Lung (tissue), 12 donors: ENCODE data around the gene PCDHB16. TPM values are rescaled to one million over a fixed set of nuclear protein-coding genes. Genes with fewer than 3 reads are reported as not detected.
"Not testable (repeated sequence)": the region's sequence is repeated elsewhere in the genome, so short reads cannot be mapped to it uniquely, and the experiment has no call there.

Experiments
- ATAC-seq: fragments of 200-7000 bp; cut with Tn5 transposase; one replicate; pipeline ENCODE4 v1.9.1; 2020; ENCODE audit warnings: moderate number of reproducible peaks; ENCODE audit not compliant: insufficient read depth, low FRiP score
- DNase-seq, 3 donors: peaks; one replicate each; pipeline ENCODE4 v3.0.0-alpha.2; 2013 to 2017
- H3K27ac ChIP-seq, 2 donors: one replicate each; pipeline ENCODE4 v1.5.1; 2013; ENCODE audit warnings: mild to moderate bottlenecking in 2 of 2, moderate library complexity in 2 of 2, control low read depth in 1 of 2, inconsistent platforms in 1 of 2, low read depth in 1 of 2, low read length in 1 of 2
- H3K27me3 ChIP-seq, 3 donors: one replicate each; pipeline ENCODE4 v1.5.1; 2013; ENCODE audit warnings: low read length in 2 of 3; ENCODE audit not compliant: control insufficient read depth in 3 of 3, insufficient read depth in 3 of 3
- H3K36me3 ChIP-seq, 4 donors: one replicate each; pipeline ENCODE4 v1.5.1; 2013; ENCODE audit warnings: low read length in 4 of 4, mild to moderate bottlenecking in 1 of 4, moderate library complexity in 1 of 4; ENCODE audit not compliant: control insufficient read depth in 4 of 4, insufficient read depth in 4 of 4
- H3K4me1 ChIP-seq, 5 donors: one replicate each; pipeline ENCODE4 v1.5.1; 2013; ENCODE audit warnings: low read length in 5 of 5, mild to moderate bottlenecking in 2 of 5, moderate library complexity in 1 of 5; ENCODE audit not compliant: control insufficient read depth in 5 of 5, insufficient read depth in 5 of 5
- H3K4me3 ChIP-seq: one replicate; pipeline ENCODE4 v1.5.1; 2013; ENCODE audit warnings: mild to moderate bottlenecking, control low read depth, moderate library complexity
- H3K9ac ChIP-seq, 2 donors: one replicate each; pipeline ENCODE4 v1.5.1; 2013; ENCODE audit warnings: low read length in 2 of 2, control low read depth in 1 of 2; ENCODE audit not compliant: insufficient read depth in 1 of 2
- H3K9me3 ChIP-seq, 4 donors: one replicate each; pipeline ENCODE4 v1.5.1; 2013; ENCODE audit warnings: low read length in 3 of 4, mild to moderate bottlenecking in 1 of 4, moderate library complexity in 1 of 4; ENCODE audit not compliant: control insufficient read depth in 4 of 4, insufficient read depth in 3 of 4
- WGBS, 2 donors: extraction: QIAGEN DNeasy Blood & Tissue Kit; methylation state at CpG; one replicate each; pipeline ENCODE4 v1.1.7; 2013; 5-methylcytosine and 5-hydroxymethylcytosine counted together
- polyA plus RNA-seq, 2 donors: library from polyadenylated mRNA; stranded (reverse); fragments of 200-250 nt; gene quantifications; one replicate each; pipeline ENCODE4 v1.2.1, GENCODE V29; 2013
- total RNA-seq, 2 donors: library from RNA; depleted of rRNA in 1 of 2; stranded (reverse); fragments of >200 nt in 1 of 2; gene quantifications; one replicate each; pipeline ENCODE4 v1.2.1, GENCODE V29; 2014 to 2021
- TF ChIP-seq, protein P1 (sequence below): IDR thresholded peaks from 2 replicates; pipeline ENCODE4 v1.5.1; 2012; ENCODE audit warnings: mild to moderate bottlenecking; ENCODE audit errors: control extremely low read depth, extremely low read depth
- donor health status: control.
- donor health status: control.
- donor health status: Bipolar disorder and iron deficiency.
- donor health status: healthy.
- donor health status: DM: yes; HTN: yes; CAD: no.

PCDHB16 gene
- total and polyA plus RNA-seq, 4 donors: 0.87 to 9.2 (median 2.3) TPM

DNA sequence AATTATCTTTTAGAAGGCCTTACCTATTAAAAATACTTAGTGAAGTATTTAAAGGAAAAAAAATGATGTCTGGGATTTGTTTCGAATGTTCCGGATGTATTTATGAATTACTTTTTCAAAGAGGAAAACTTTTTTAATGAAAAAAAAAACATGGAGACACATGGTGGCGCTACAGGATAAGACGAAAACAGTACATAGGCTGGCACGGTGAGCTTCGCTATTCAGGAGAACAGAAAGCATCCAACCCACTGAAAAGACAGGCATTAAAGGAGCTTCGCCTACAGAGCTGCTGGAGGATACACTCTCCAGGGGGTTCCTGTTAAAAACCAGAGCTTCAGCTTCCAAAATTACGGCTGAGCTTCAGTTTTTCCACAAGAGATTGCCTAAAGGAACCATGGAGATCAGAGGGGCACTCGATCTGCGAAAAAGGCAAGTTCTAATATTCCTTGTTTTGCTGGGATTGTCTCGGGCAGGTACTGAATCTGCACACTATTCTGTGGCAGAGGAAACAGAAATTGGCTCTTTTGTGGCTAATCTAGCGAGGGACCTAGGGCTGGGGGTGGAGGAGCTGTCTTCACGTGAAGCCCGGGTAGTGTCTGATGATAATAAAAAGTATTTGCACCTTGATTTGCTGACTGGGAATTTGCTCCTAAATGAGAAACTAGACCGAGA is 41.1 kb downstream of the PCDHB16 start, which contains the start of gene PCDHB14:
TSS of gene PCDHB14 (plus strand) at position 232 of the 672 bp plus-strand sequence. CDS start at position 395, 163 bp downstream.
- Histone ChIP-seq H3K27ac (no peak within 1 kb of the TSS), H3K9ac (peak within 1 kb of the TSS in 1 of 2 donors; percentile 53), H3K4me1 (no peaks in the 10 kb centered on the region), H3K9me3 (peaks cover 3 to 31% (median 15%) of the 10 kb centered on the region in 4 donors), H3K4me3 (no peak within 1 kb of the TSS), H3K27me3 (no peaks in the 10 kb centered on the region), H3K36me3 (peaks cover 0 to 4% (median 0%) of the 10 kb centered on the region in 4 donors)
- ATAC-seq: no peak
- WGBS, 2 donors: 25 to 27% methylated on average over 15 of the region's 15 CpGs
- DNase-seq: peak in 2 of 3 donors; percentile 53 to 56
- TF ChIP-seq, protein P1, sequence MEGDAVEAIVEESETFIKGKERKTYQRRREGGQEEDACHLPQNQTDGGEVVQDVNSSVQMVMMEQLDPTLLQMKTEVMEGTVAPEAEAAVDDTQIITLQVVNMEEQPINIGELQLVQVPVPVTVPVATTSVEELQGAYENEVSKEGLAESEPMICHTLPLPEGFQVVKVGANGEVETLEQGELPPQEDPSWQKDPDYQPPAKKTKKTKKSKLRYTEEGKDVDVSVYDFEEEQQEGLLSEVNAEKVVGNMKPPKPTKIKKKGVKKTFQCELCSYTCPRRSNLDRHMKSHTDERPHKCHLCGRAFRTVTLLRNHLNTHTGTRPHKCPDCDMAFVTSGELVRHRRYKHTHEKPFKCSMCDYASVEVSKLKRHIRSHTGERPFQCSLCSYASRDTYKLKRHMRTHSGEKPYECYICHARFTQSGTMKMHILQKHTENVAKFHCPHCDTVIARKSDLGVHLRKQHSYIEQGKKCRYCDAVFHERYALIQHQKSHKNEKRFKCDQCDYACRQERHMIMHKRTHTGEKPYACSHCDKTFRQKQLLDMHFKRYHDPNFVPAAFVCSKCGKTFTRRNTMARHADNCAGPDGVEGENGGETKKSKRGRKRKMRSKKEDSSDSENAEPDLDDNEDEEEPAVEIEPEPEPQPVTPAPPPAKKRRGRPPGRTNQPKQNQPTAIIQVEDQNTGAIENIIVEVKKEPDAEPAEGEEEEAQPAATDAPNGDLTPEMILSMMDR: no peak

DNA sequence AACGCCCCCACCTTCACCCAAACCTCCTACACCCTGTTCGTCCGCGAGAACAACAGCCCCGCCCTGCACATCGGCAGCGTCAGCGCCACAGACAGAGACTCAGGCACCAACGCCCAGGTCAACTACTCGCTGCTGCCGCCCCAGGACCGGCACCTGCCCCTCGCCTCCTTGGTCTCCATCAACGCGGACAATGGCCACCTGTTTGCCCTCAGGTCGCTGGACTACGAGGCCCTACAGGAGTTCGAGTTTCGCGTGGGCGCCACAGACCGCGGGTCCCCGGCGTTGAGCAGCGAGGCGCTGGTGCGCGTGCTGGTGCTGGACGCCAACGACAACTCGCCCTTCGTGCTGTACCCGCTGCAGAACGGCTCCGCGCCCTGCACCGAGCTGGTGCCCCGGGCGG is 42.7 kb downstream of the PCDHB16 start:
- not testable (repeated sequence) for ATAC-seq, H3K27me3 ChIP-seq, DNase-seq, H3K36me3 ChIP-seq, H3K4me3 ChIP-seq, H3K27ac ChIP-seq, H3K4me1 ChIP-seq, H3K9ac ChIP-seq
- peaks cover 3 to 22% (median 12%) of the 10 kb centered on the region in 4 donors for H3K9me3 ChIP-seq
- 21 to 28% methylated on average over 31 to 34 of the region's 40 CpGs for WGBS, 2 donors

GRCh38 chr5:141225421-141225820 is 43.2 kb downstream of the PCDHB16 start:
- not testable (repeated sequence) for H3K36me3 ChIP-seq, H3K4me3 ChIP-seq, H3K4me1 ChIP-seq, H3K9ac ChIP-seq, ATAC-seq, DNase-seq, H3K27ac ChIP-seq, H3K27me3 ChIP-seq
- peaks cover 3 to 20% (median 11%) of the 10 kb centered on the region in 4 donors for H3K9me3 ChIP-seq
- WGBS, 2 donors: 27 to 35% methylated on average over 16 to 27 of the region's 30 CpGs

- peak overlapping the region in 1 of 2 donors; percentile 63 for H3K9ac ChIP-seq
- peaks cover 0 to 4% (median 0%) of the 10 kb centered on the region in 4 donors for H3K36me3 ChIP-seq
- DNase-seq (peak; percentile 24 to 58 (median 55)), ATAC-seq (no peak)
- H3K4me1 ChIP-seq: no peaks in the 10 kb centered on the region
- no peaks in the 10 kb centered on the region for H3K27me3 ChIP-seq
- TF ChIP-seq, protein P1: no peak
- no peak overlapping the region for H3K27ac ChIP-seq
- H3K4me3 ChIP-seq: no peak overlapping the region
- H3K9me3 ChIP-seq: peaks cover 7 to 37% (median 22%) of the 10 kb centered on the region in 4 donors
- 7 to 8% methylated on average over 15 of the region's 15 CpGs for WGBS, 2 donors
Observed at GRCh38 chr5:141234109-141234667, 52.0 kb downstream of the PCDHB16 start.

Other genes with a start within 250 kb of the PCDHB16 start
Only the 30 nearest of the 37 such genes appear.
- gene PCDHB1, start 131.0 kb upstream of the PCDHB16 start, total RNA-seq: under 1 TPM; 0.11 to 0.28 TPM
- under 1 TPM; 0.01 to 0.04 TPM for gene PCDHB1, start 131.0 kb upstream of the PCDHB16 start, polyA plus RNA-seq
- 1 to 10 TPM; 4.4 to 6.8 TPM for gene PCDHB2, start 87.8 kb upstream of the PCDHB16 start, total RNA-seq
- gene PCDHB2, start 87.8 kb upstream of the PCDHB16 start, polyA plus RNA-seq: 1 to 10 TPM in 1 of 2 donors, under 1 TPM in 1; 0.61 to 1.1 TPM
- gene PCDHB3, start 81.9 kb upstream of the PCDHB16 start, total RNA-seq: 1 to 10 TPM; 3.0 to 7.8 TPM
- gene PCDHB3, start 81.9 kb upstream of the PCDHB16 start, polyA plus RNA-seq: under 1 TPM; 0.33 to 0.84 TPM
- gene PCDHB4, start 60.6 kb upstream of the PCDHB16 start, total RNA-seq: 1 to 10 TPM; 3.3 to 3.4 TPM
- gene PCDHB4, start 60.6 kb upstream of the PCDHB16 start, polyA plus RNA-seq: 1 to 10 TPM in 1 of 2 donors, under 1 TPM in 1; 0.73 to 1.4 TPM
- 1 to 10 TPM; 4.8 to 8.1 TPM for gene PCDHB5, start 47.2 kb upstream of the PCDHB16 start, total RNA-seq
- gene PCDHB5, start 47.2 kb upstream of the PCDHB16 start, polyA plus RNA-seq: 1 to 10 TPM in 1 of 2 donors, under 1 TPM in 1; 0.65 to 1.8 TPM
- gene PCDHB6, start 32.3 kb upstream of the PCDHB16 start, total RNA-seq: 1 to 10 TPM; 1.1 to 1.7 TPM
- under 1 TPM; 0.16 to 0.24 TPM for gene PCDHB6, start 32.3 kb upstream of the PCDHB16 start, polyA plus RNA-seq
- gene PCDHB7, start 9.7 kb upstream of the PCDHB16 start, total RNA-seq: 1 to 10 TPM; 2.8 to 4.7 TPM
- under 1 TPM; 0.31 to 0.87 TPM for gene PCDHB7, start 9.7 kb upstream of the PCDHB16 start, polyA plus RNA-seq
- gene PCDHB8, start 4.6 kb upstream of the PCDHB16 start, total RNA-seq: 1 to 10 TPM; 2.1 to 3.5 TPM
- under 1 TPM; 0.04 to 0.52 TPM for gene PCDHB8, start 4.6 kb upstream of the PCDHB16 start, polyA plus RNA-seq
- gene PCDHB9, start 4.8 kb downstream of the PCDHB16 start, total RNA-seq: 1 to 10 TPM; 1.8 to 3.1 TPM
- gene PCDHB9, start 4.8 kb downstream of the PCDHB16 start, polyA plus RNA-seq: under 1 TPM; 0.37 to 0.38 TPM
- 1 to 10 TPM; 1.9 to 6.3 TPM for gene PCDHB10, start 10.0 kb downstream of the PCDHB16 start, total RNA-seq
- gene PCDHB10, start 10.0 kb downstream of the PCDHB16 start, polyA plus RNA-seq: under 1 TPM; 0.53 to 0.63 TPM
- 1 to 10 TPM; 2.2 to 9.6 TPM for gene PCDHB11, start 17.2 kb downstream of the PCDHB16 start, total RNA-seq
- under 1 TPM; 0.44 to 0.53 TPM for gene PCDHB11, start 17.2 kb downstream of the PCDHB16 start, polyA plus RNA-seq
- 10 to 100 TPM in 1 of 2 donors, 1 to 10 TPM in 1; 2.8 to 10.1 TPM for gene PCDHB12, start 26.3 kb downstream of the PCDHB16 start, total RNA-seq
- under 1 TPM; 0.47 to 0.71 TPM for gene PCDHB12, start 26.3 kb downstream of the PCDHB16 start, polyA plus RNA-seq
- 1 to 10 TPM; 3.3 to 7.7 TPM for gene PCDHB13, start 31.5 kb downstream of the PCDHB16 start, total RNA-seq
- gene PCDHB13, start 31.5 kb downstream of the PCDHB16 start, polyA plus RNA-seq: under 1 TPM; 0.58 to 0.59 TPM
- 10 to 100 TPM in 1 of 2 donors, 1 to 10 TPM in 1; 2.8 to 10.6 TPM for gene PCDHB14, start 41.0 kb downstream of the PCDHB16 start, total RNA-seq
- 1 to 10 TPM in 1 of 2 donors, under 1 TPM in 1; 0.67 to 1.2 TPM for gene PCDHB14, start 41.0 kb downstream of the PCDHB16 start, polyA plus RNA-seq
- gene PCDHB15, start 63.0 kb downstream of the PCDHB16 start, total RNA-seq: 1 to 10 TPM; 3.2 to 8.0 TPM
- gene PCDHB15, start 63.0 kb downstream of the PCDHB16 start, polyA plus RNA-seq: 1 to 10 TPM; 1.4 to 1.8 TPM
- gene SLC25A2, start 121.7 kb downstream of the PCDHB16 start, total RNA-seq: under 1 TPM; 0.17 to 0.83 TPM
- gene SLC25A2, start 121.7 kb downstream of the PCDHB16 start, polyA plus RNA-seq: under 1 TPM; 0.05 to 0.22 TPM
- gene TAF7, start 138.4 kb downstream of the PCDHB16 start, total RNA-seq: 10 to 100 TPM; 51.4 to 97.1 TPM
- gene TAF7, start 138.4 kb downstream of the PCDHB16 start, polyA plus RNA-seq: 10 to 100 TPM; 29.9 to 76.2 TPM
- gene PCDHGA1, start 148.1 kb downstream of the PCDHB16 start, total RNA-seq: under 1 TPM; 0.57 to 0.71 TPM
- under 1 TPM; 0.15 to 0.16 TPM for gene PCDHGA1, start 148.1 kb downstream of the PCDHB16 start, polyA plus RNA-seq
- 1 to 10 TPM; 5.5 to 7.7 TPM for gene PCDHGA2, start 156.4 kb downstream of the PCDHB16 start, total RNA-seq
- 1 to 10 TPM in 1 of 2 donors, under 1 TPM in 1; 0.39 to 1.1 TPM for gene PCDHGA2, start 156.4 kb downstream of the PCDHB16 start, polyA plus RNA-seq
- 1 to 10 TPM; 2.1 to 5.1 TPM for gene PCDHGA3, start 161.4 kb downstream of the PCDHB16 start, total RNA-seq
- gene PCDHGA3, start 161.4 kb downstream of the PCDHB16 start, polyA plus RNA-seq: under 1 TPM; 0.26 to 0.45 TPM
- gene PCDHGB1, start 167.7 kb downstream of the PCDHB16 start, total RNA-seq: 1 to 10 TPM; 2.4 to 8.4 TPM
- under 1 TPM; 0.17 to 0.20 TPM for gene PCDHGB1, start 167.7 kb downstream of the PCDHB16 start, polyA plus RNA-seq
- gene PCDHGA4, start 172.6 kb downstream of the PCDHB16 start, total RNA-seq: 1 to 10 TPM; 4.6 to 7.0 TPM
- under 1 TPM; 0.35 to 0.48 TPM for gene PCDHGA4, start 172.6 kb downstream of the PCDHB16 start, polyA plus RNA-seq
- 10 to 100 TPM in 1 of 2 donors, 1 to 10 TPM in 1; 4.6 to 10.1 TPM for gene PCDHGB2, start 177.6 kb downstream of the PCDHB16 start, total RNA-seq
- under 1 TPM; 0.28 to 0.48 TPM for gene PCDHGB2, start 177.6 kb downstream of the PCDHB16 start, polyA plus RNA-seq
- gene PCDHGA5, start 181.8 kb downstream of the PCDHB16 start, total RNA-seq: 1 to 10 TPM; 2.9 to 9.3 TPM
- gene PCDHGA5, start 181.8 kb downstream of the PCDHB16 start, polyA plus RNA-seq: under 1 TPM; 0.31 to 0.32 TPM
- gene PCDHGB3, start 187.9 kb downstream of the PCDHB16 start, total RNA-seq: 1 to 10 TPM; 3.2 to 7.9 TPM
- gene PCDHGB3, start 187.9 kb downstream of the PCDHB16 start, polyA plus RNA-seq: under 1 TPM; 0.18 to 0.24 TPM
- 1 to 10 TPM; 4.9 to 8.5 TPM for gene PCDHGA6, start 191.5 kb downstream of the PCDHB16 start, total RNA-seq
- gene PCDHGA6, start 191.5 kb downstream of the PCDHB16 start, polyA plus RNA-seq: under 1 TPM; 0.59 to 0.96 TPM
- gene PCDHGA7, start 200.4 kb downstream of the PCDHB16 start, total RNA-seq: 1 to 10 TPM; 2.9 to 6.3 TPM
- gene PCDHGA7, start 200.4 kb downstream of the PCDHB16 start, polyA plus RNA-seq: under 1 TPM; 0.23 to 0.30 TPM
- 10 to 100 TPM in 1 of 2 donors, 1 to 10 TPM in 1; 6.9 to 12.1 TPM for gene PCDHGB4, start 205.3 kb downstream of the PCDHB16 start, total RNA-seq
- 1 to 10 TPM in 1 of 2 donors, under 1 TPM in 1; 0.31 to 1.0 TPM for gene PCDHGB4, start 205.3 kb downstream of the PCDHB16 start, polyA plus RNA-seq
- 1 to 10 TPM; 1.9 to 7.3 TPM for gene PCDHGA8, start 210.2 kb downstream of the PCDHB16 start, total RNA-seq
- gene PCDHGA8, start 210.2 kb downstream of the PCDHB16 start, polyA plus RNA-seq: under 1 TPM; 0.06 to 0.18 TPM
- 10 to 100 TPM in 1 of 2 donors, 1 to 10 TPM in 1; 10.0 to 14.3 TPM for gene PCDHGB5, start 215.6 kb downstream of the PCDHB16 start, total RNA-seq
- 1 to 10 TPM; 1.2 to 2.5 TPM for gene PCDHGB5, start 215.6 kb downstream of the PCDHB16 start, polyA plus RNA-seq